Measurements from ENCODE around the gene TMEM184A. TPM values are rescaled to one million over a fixed set of nuclear protein-coding genes. Genes with fewer than 3 reads are reported as not detected.

Gene TMEM184A
- polyA plus RNA-seq, 5 donors, result 1.0 to 2.6 (median 2.3) TPM

DNA sequence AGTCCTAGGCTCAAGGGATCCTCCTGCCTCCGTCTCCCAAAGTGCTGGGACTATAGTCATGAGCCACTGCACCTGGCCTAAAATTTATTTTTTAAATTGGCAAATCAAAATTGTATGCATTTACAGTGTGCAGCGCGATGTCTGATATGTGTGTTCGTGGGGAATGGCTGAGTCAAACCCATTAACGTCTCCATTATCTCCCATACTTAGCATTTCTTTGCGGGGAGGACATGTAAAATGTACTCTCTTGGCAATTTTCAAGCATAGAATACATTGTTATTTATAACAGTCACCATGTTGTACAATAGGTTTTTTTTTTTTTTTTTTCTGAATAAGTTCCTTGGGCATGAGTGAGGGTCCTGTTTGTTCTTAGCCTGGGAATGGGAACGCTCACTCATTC lies 3.8 kb downstream of the TMEM184A start:
- no peak for DNase-seq

DNA sequence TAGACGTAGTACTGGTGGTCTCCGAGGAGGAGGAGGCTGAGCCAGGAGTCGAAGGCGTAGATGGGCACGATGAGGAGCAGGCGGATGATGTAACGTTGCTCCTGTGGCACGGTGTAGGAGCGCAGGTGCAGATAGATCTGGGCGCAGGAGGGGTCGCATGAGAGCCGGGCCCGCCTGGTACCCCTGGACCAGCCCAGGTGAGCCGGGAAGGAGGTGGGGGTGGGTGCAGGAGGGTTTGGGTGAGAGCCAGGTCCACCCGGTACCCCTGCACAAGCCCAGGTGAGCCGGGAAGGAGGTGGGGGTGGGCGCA lies 5.2 kb downstream of the TMEM184A start:
- DNase-seq, result no peak

DNA sequence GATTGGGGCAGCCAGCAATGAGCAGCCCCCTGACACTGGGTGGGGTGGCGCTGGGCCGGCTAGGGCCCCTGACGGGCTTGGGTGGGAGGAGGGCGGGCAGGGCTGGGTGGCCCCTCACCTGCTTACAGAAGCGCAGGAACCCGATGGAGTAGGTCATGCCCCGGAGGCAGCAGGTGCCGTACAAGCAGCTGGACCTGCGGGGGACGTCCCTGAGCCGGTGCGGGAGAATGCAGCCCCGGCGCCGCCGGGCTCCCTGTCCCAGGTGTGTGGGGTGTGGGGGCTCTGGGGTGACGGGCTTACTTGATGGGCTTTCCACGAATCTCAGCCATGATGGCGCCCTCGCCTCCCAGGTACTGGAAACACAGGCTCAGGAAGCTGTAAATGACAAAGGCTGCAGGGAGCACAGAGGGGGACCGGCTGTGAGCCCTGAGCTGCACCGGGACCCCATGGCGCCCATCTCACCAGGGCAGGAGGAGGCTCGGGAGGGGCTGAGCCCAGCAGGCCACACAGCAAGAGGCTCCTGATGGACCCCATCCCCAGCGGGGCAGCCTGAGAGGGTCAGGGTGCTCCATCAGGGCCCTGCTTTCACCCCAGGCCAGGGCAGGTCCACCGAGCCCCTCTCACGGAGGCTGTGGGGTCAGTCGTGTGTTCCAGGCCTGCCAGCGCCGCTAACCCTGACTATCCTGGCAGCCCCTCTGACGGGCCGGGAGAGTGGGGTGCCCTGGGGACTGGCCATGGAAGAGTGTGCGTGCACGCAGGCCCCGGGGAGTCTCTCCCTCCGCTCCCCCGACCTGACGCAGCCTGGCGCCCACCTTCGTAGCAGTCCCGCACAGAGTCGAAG lies 5.8 kb downstream of the TMEM184A start:
- no peak for DNase-seq

DNA sequence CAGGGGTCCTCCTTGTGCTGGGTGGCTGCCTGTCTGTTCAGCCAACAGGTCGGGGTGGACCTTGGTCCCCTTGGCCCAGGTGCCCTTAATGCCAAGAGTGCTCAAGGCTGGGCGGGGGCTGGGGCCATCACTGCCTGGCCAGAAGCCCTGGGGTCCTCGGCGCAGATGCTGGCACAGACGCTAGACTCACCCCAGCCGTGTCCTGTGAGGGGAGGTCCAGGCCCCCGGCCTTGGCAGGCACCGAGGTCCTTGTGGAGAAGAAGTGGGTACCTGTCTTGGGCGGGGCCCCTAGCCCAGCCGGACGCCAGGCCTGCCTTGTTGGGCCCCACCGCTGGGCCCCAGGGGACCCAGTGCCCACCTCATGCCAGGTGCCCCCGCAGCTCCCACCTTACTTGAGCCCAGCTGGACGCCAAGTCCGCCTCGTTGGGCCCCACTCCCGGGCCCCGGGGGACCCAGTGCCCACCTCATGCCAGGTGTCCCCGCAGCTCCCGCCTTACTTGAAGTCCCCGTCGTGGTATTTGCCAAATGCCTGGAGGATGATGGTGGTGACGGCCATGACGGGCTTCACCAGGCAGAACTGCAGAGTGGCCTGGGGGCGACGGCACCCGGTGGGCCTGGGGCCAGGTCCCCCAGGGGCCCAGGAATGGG lies 6.5 kb downstream of the TMEM184A start:
- DNase-seq, result no peak

DNA sequence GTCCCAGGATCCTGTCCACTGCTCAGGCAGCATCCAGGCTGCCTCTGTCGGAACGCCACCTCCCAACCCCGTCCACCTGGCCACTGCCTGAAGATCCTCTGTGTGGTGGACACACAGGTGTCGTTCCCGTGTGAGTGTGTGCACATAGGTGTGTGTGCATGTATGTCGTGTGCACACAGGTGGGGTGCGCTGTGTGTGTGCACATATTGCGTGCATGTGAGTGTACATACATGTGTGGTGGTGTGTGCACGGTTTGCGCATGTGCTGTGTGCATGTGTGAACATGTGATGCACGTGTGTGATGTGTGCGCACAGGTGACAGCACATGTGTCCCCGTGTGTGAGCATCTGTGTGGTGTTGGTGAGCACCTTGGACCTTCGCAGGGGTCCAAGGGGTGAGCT lies 7.1 kb downstream of the TMEM184A start:
- DNase-seq, result no peak

DNA sequence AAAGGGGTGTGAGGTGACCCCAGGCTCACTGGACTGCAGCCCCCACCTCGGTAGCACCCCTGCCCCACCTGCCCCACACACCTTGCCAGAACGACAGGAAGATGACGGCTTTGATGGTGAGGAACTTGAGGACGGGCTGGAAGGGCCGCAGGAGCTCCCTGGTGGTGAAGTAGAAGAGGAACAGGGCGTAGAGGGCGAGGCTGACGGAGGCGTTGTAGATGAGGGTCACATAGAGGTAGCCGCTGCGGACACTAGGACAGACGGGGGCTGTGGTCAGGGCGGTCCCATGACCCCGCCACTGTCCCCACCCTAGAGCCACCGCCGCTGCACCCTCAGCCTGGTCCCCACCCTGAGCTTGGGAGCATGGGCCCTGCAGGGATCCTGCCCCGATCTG lies 7.6 kb downstream of the TMEM184A start:
- no peak for DNase-seq

DNA sequence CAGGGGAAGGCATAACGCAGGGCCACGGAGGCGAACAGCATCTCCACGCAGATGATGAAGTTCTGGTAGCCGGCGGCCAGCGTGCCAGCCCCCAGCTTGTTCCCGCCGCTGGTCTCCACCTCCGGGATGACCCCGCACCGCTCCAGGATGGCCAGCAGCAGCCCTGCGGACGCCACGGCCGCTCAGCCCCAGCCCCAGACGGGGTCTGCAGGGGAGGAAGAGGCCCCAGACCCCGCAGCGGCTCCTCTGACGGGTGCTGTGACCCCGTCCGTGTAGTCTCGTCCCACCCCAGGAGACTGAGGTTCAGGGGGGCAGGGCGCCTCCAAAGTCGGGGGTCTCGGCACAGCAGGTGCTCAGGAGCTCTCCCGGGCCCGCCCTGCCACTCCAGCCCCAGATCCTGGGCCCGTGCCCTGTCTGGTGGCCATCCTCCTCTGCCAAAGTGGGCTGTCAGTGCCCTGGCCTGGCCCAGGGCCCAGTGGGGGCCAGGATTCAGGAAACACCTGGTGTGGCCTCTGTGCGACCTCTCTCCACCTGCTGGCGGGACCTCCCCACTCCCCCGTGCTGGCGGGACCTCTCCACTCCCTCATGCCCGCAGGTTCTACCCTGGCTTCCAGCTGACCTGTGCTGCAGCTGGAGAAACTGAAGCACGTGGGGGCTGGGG lies 8.1 kb downstream of the TMEM184A start:
- no peak for DNase-seq

DNA sequence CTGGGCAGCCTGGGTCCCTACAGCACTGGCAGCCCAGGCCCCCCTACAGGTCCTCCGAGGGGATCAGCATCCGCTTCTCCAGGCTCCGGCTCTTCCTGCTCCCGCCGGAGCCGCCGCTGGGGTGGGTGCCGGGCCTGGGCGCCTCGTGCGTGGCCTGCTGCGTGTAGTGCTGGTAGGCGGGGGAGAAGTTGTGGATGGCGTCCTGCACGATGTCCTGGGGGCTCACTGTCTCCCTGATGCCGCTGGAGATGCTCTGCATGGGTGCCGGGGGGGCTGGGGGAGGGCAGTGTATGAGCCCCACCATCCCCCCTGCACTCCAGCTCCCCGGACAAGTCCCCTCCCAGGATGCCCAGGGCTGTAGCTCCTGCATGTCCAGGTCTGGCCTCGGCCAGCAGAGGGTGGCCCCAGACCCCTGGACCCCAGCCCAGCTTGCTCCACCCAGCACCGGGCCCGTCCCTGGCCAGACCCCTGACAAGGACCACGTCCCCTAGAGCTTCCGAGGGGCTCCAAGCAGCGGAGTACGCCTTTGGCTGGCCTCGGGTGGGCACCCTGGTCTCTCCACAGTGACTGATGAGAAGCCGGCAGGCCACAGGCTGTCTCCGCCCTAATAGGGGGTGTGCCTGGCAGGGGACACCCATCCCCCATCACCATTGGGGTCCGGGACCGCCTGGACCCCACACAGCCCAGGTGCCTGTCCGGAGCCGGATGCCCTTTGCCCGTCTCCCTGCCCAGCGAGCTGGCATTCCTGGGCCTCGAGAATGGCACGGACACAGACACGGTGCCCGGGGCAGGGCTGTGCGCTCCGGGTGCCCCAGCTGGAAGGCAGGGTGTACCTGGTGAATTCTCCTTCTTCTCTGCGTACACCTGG lies 8.9 kb downstream of the TMEM184A start:
- no peak for DNase-seq

DNA sequence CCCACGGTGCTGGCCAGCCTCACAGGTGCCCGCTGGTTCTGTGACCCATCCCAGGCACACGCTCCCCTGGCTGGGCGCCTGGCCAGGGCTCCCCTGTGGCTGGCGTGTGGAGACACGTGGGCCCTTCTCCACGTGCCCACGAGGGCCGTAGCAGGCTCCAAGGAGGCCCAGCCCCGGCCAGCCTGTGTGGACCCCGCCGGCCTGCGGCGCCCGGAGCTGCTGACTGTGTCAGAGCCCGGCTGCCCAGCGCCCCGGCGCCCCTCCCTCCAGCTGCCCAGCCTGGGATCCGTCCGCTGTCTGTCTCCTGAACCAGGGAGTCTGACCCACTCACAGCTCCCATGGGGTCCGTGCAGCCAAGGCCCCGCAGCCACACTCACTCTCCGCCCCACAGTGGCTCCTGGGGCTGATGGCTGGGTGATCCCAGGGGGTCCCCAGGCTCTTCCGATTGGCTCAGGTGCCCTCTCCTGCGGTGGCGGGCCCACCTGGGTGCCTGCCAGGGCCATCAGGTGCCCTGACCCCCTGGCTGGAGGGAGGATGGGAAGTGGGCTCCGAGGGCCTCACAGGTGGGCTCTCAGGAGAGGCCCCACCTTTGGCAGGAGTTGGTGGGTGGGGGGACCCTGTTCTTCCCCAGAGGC lies 9.6 kb downstream of the TMEM184A start:
- DNase-seq, result no peak

DNA sequence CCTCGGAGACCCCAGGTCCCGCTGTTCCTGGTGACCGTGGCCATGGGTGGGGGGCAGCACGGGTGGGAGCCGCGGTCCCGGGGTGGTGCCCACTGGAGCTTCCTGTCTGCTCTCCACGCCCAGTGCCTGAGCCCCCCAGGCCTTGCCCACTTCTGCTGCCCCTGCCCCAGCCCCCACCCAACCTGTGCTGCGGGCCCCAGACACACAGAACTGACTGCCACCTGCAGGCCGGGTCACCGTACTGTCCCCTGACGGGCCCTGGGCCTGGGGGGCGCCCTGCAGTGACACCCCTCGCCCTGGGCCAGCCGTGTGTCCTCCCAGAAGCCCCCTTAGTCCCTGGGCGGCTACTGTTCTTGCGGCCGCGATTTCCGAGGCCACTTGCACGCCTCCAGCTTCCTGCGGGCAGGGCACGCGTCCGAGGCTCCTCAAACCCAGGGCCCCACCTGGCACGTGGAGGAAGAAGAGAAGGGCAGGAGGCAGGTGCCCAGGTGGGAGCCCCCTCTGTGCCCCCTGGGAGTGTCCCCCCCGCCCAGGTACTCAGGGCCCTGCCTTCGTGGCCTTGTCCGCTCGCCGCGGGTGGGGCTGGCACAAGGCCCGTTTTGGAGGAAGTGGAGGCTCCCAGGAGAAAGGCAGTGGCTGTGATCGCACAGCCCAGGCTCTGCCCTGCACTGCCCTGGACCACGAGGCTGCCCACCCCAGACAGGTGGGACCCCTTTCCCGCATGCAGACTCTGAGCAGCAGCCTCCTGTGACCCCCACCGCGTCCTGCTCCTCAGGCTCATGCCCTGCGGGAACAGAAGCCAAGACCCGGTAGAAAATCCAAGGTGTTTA lies 10.4 kb downstream of the TMEM184A start:
- no peak for DNase-seq

DNA sequence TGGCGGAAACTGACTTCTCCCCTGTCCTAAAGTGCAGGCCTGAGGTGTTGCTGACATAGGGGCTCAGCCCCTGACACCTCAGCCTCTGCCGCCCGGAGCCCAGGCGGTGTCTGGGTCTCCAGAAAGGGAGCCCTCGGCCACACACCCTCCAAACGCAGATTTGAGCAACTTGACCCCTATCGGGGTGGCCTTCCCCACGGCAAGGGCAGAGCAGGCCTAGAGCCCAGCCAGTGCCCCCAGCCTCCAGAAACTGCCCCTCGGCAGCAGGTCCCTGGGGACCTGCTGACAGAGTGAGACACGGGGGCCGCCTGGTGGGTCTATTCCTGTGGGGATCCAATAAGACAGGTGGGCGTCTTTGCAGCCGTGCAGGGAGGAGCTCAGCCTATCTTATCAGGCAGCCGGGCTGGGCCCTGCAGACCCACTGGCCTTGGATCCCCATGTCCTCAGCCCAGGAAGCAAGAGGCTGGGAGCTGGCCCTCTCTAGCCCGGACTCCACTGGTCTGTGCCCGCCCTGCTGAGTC lies 11.0 kb downstream of the TMEM184A start:
- DNase-seq, result no peak

DNA sequence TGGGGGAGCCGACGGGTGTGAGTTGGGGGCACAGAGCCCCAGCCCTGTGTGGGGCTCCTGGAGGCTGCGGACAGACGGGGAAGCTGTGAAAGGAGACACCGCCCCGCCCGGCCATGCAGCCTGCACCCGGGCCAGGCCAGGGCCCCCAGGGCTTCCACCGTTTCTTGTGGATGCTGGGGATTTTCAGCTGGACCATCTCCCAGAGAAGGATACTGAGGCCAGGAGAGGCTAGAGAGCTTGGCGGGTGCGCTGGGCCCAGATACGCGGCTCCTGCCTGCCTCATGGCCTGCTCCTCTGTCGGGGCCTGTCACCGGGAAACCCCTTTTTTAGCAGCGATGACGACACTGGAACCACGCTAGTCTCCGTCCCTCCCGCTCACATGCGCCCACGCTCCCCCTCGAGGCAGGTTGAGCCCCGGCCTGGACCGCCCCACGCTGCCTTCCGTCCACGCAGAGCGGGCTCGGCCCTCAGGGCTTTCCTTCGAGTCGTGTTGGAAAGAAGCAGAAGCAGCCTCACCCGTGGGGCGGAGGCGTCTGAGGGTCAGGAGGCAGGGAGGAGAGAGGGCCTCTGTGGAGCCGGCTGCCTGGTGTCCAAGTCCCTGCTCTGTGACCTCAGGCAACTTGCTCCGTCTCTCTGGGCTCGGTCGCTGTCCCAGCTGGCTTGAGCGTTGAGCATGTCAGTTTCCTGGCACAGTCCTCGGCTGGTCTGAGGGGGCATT lies 11.7 kb downstream of the TMEM184A start:
- DNase-seq, result no peak

DNA sequence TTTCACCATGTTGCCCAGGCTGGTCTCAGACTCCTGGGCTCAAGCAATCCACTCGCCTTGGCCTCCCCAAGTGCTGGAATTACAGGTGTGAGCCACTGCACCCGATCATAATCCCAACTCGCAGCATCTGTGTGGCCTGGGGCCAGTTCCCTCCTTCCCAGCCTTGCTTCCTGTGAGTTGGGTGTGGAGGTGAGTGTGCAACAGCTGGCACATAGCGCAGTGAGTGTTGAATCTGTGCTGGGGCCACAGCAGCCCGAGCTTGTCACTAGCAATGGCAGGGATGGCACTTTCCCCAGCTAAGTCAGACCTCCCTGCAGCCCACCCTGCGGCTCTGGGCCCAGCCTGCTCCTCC lies 12.2 kb downstream of the TMEM184A start:
- no peak for DNase-seq

DNA sequence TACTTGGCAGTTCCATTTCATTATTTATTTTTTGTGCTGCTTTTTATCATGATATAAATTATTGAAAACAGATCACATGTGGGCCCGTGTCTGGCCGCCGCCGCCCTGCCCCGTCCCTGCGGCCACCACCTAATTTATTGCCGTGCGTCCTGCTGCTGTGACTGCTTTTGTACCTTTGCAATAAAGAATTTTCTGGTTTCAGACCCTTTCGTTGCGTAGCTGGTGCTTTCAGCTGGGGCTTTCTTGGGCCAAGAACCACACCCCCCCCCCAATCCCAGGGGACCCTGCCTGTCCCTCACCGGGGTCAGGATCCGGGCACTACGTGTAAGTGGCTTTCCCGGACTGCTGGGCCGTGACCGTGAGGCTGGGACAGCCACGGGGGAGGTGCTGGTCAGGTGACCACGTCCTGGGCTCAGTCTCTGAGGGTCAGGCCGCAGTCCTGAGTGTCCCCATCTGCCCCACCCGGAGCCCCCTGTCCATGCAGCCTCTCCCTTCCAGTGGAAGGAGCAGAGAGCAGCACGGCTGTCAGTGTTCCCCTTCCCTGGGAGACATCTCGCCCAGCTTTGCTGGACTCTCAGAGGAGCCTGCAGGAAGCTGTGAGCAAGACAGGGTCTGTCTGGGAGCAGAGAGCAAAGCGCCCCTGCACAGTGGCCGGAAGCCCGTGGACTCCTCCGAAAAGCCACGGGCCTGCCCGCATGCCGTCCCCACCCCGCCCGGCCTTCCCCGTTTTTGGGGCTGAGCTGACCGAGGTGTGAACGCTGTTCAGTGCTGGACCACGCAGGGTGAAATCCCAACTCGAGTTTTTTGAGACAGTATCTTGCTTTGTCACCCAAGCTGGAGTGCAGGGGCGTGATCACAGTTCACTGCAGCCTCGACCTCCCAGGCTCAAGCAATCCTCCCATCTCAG lies 12.9 kb downstream of the TMEM184A start:
- DNase-seq, result no peak

DNA sequence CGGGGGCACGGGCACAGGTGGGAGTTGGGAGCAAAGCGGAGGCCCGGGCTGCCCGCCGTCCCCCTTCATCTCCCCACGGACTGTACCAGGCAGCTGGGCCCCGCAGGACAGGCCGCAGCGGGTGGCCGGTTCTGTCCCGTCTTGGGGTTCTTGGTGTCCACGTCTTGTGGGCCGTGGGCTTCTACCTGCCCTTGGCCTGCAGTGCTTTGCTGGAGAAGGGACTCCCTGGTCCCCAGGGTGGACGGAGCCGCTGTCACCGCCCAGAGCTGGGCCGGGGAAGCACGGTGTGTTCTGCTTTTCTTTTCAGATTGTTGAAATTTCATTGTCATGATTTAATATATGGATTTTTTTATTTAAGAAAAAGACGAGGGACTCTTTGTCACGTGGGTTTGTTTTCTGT lies 13.7 kb downstream of the TMEM184A start:
- no peak for DNase-seq

DNA sequence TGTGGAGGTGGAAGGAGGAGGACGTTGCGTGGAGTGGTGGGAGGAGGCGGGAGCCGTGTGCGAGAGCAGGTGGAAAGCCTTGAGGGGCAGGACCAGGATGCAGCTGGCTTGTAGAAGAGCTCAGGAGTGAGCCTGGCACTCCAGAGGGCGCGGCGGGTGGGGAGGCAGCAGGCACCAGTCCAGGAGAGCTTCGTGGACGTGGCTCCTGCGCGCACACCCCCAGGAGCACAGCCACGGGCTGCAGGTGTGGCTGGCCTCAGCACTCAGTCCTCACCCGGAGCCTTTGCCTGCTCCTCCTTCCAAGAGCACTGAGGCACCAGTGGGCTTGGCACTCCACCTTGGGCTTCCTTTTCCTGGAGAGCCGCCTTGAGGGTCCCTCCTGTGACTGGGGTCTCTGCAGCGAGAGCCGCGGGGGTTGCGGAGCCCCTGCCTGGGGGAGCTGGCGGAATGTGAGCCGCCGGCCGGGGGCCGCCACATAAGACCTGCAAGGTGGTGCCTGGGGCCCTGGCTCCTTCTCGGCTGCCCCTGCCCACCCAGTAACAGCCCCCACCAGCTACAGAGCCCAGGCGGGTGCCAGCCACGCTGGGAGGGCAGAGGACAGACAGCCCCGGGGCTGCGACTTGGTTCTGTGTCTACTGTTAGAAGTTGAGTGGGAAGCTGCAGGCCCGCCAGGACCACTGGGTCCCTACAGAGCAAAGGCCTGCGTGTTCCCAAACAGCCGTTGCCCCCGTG lies 14.4 kb downstream of the TMEM184A start:
- no peak for DNase-seq

DNA sequence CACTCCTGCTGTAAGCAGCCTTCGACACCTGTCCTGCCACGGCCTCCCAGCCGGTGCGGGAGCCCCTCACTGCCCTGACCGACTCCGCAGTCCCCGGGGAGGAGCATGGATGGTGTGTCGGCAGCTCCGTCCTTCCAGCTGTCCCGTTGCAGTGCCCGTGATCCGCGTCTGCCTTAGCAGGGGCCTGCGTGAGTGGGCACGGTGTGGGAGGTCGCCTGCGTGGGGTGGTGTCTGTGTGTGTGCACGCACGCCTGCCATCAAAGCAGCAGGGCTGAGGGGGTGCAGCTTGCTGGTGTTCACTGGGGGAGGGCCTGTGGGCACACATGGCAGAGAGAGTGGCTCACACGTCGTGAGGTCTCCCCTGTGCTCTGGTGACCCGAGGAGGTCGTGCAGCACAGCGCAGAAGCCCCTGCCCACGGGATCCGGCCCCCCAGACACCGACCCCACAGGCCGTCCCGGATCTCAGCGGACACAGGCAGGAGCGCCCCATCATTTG lies 15.2 kb downstream of the TMEM184A start:
- no peak for DNase-seq
